Lung (tissue), 12 donors: ENCODE results near the gene SGTA. TPM values are rescaled to one million over a fixed set of nuclear protein-coding genes. Genes with fewer than 3 reads are reported as not detected.

Source experiments
- ATAC-seq: fragments of 200-7000 bp; cut with Tn5 transposase; one replicate; pipeline ENCODE4 v1.9.1; 2020; ENCODE audit warnings: moderate number of reproducible peaks; ENCODE audit not compliant: insufficient read depth, low FRiP score
- DNase-seq, 3 donors: peaks; one replicate each; pipeline ENCODE4 v3.0.0-alpha.2; 2013 to 2017
- H3K27ac ChIP-seq, 2 donors: one replicate each; pipeline ENCODE4 v1.5.1; 2013; ENCODE audit warnings: mild to moderate bottlenecking in 2 of 2, moderate library complexity in 2 of 2, control low read depth in 1 of 2, inconsistent platforms in 1 of 2, low read depth in 1 of 2, low read length in 1 of 2
- H3K27me3 ChIP-seq, 3 donors: one replicate each; pipeline ENCODE4 v1.5.1; 2013; ENCODE audit warnings: low read length in 2 of 3; ENCODE audit not compliant: control insufficient read depth in 3 of 3, insufficient read depth in 3 of 3
- H3K36me3 ChIP-seq, 4 donors: one replicate each; pipeline ENCODE4 v1.5.1; 2013; ENCODE audit warnings: low read length in 4 of 4, mild to moderate bottlenecking in 1 of 4, moderate library complexity in 1 of 4; ENCODE audit not compliant: control insufficient read depth in 4 of 4, insufficient read depth in 4 of 4
- H3K4me1 ChIP-seq, 5 donors: one replicate each; pipeline ENCODE4 v1.5.1; 2013; ENCODE audit warnings: low read length in 5 of 5, mild to moderate bottlenecking in 2 of 5, moderate library complexity in 1 of 5; ENCODE audit not compliant: control insufficient read depth in 5 of 5, insufficient read depth in 5 of 5
- H3K4me3 ChIP-seq: one replicate; pipeline ENCODE4 v1.5.1; 2013; ENCODE audit warnings: mild to moderate bottlenecking, control low read depth, moderate library complexity
- H3K9ac ChIP-seq, 2 donors: one replicate each; pipeline ENCODE4 v1.5.1; 2013; ENCODE audit warnings: low read length in 2 of 2, control low read depth in 1 of 2; ENCODE audit not compliant: insufficient read depth in 1 of 2
- H3K9me3 ChIP-seq, 4 donors: one replicate each; pipeline ENCODE4 v1.5.1; 2013; ENCODE audit warnings: low read length in 3 of 4, mild to moderate bottlenecking in 1 of 4, moderate library complexity in 1 of 4; ENCODE audit not compliant: control insufficient read depth in 4 of 4, insufficient read depth in 3 of 4
- WGBS, 2 donors: extraction: QIAGEN DNeasy Blood & Tissue Kit; methylation state at CpG; one replicate each; pipeline ENCODE4 v1.1.7; 2013; 5-methylcytosine and 5-hydroxymethylcytosine counted together
- polyA plus RNA-seq, 2 donors: library from polyadenylated mRNA; stranded (reverse); fragments of 200-250 nt; gene quantifications; one replicate each; pipeline ENCODE4 v1.2.1, GENCODE V29; 2013
- total RNA-seq, 2 donors: library from RNA; depleted of rRNA in 1 of 2; stranded (reverse); fragments of >200 nt in 1 of 2; gene quantifications; one replicate each; pipeline ENCODE4 v1.2.1, GENCODE V29; 2014 to 2021
- TF ChIP-seq, protein P1 (sequence below): IDR thresholded peaks from 2 replicates; pipeline ENCODE4 v1.5.1; 2012; ENCODE audit warnings: mild to moderate bottlenecking; ENCODE audit errors: control extremely low read depth, extremely low read depth
- donor health status: control.
- donor health status: control.
- donor health status: Bipolar disorder and iron deficiency.
- donor health status: healthy.
- donor health status: DM: yes; HTN: yes; CAD: no.

Gene SGTA
- total and polyA plus RNA-seq, 4 donors: 33.3 to 64.7 (median 51.9) TPM

DNA sequence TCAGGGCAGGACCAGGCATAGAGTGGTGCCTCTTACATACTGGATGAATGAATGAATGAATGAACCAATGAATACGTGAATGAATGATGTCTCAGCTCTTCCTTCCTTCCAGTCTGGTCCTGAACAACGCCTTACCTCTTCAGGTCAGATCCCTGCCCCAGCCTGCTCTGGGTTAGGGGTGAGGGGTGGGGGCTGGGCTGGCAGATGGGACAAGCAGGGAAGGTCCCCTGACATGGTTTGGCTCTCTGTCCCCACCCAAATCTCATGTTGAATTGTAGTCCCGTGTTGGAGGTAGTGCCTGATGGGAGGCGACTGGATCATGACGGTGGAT lies 71.2 kb downstream of the SGTA start:
- Histone ChIP-seq H3K27ac (no peak overlapping the region), H3K36me3 (no peaks in the 10 kb centered on the region), H3K9ac (no peak overlapping the region), H3K9me3 (peaks cover 0 to 12% (median under 1%) of the 10 kb centered on the region in 4 donors), H3K4me1 (peaks cover 0 to 3% (median 0%) of the 10 kb centered on the region in 5 donors), H3K27me3 (peaks cover 0 to 2% (median 0%) of the 10 kb centered on the region in 3 donors), H3K4me3 (no peak overlapping the region)
- WGBS, 2 donors: 83 to 84% methylated on average over 5 of the region's 5 CpGs
- no peak for ATAC-seq
- no peak for DNase-seq
- TF ChIP-seq, protein P1, sequence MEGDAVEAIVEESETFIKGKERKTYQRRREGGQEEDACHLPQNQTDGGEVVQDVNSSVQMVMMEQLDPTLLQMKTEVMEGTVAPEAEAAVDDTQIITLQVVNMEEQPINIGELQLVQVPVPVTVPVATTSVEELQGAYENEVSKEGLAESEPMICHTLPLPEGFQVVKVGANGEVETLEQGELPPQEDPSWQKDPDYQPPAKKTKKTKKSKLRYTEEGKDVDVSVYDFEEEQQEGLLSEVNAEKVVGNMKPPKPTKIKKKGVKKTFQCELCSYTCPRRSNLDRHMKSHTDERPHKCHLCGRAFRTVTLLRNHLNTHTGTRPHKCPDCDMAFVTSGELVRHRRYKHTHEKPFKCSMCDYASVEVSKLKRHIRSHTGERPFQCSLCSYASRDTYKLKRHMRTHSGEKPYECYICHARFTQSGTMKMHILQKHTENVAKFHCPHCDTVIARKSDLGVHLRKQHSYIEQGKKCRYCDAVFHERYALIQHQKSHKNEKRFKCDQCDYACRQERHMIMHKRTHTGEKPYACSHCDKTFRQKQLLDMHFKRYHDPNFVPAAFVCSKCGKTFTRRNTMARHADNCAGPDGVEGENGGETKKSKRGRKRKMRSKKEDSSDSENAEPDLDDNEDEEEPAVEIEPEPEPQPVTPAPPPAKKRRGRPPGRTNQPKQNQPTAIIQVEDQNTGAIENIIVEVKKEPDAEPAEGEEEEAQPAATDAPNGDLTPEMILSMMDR: no peak

DNA sequence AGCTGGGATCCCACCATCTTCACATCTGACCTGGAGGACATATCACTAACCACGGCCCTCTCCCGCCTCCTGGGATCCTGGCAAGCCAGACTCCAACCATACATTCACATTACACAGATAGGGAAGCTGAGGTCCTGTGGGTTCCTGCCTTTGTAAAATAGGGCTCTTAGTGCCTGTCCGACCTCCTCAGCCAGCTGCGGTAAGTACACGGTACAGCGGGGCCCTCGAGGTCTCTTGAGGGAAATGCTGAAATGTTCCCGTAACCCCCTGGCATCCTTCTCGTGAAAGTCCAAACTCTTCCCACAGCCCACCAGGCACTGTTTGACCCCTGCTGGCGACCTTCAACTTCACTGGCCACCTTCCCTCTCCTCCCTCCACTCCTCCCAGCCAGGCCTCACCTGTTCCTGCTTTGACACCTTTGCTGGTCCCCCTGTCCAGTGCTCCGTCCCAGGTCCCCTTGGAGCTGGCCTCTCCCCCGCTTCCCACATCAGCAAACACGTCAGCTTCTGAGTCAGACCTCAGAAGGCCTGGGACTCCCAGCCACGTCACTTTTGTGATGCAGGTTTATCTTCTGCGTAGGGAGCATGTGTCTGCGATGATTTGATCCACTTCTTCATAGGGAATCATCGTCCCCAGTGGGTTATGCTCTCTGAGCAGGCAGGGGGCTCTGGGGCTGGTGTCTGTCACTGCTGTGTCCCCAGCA lies 71.8 kb downstream of the SGTA start:
- WGBS, 2 donors: 53 to 60% methylated on average over 17 of the region's 17 CpGs
- no peak for ATAC-seq

DNA sequence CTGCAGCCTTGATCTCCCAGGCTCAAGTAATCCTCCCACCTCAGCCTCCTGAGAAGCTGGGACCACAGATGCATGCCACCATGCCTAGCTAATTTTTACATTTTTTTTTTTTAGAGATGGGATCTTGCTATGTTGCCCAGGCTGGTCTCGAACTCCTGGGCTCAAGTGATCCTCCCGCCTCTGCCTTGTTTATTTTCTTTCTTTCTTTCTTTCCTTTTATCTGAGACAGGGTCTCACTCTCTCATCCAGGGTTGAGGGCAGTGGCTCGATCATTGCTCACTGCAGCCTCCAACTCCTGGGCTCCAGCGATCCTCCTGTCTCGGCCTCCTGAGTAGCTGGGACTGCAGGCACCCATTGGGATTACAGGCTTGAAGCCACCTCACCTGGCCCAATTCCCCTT lies 76.8 kb downstream of the SGTA start:
- Histone ChIP-seq H3K4me1 (peaks cover 0 to 8% (median 0%) of the 10 kb centered on the region in 5 donors), H3K9ac (no peak overlapping the region), H3K36me3 (no peaks in the 10 kb centered on the region), H3K27me3 (peaks cover 0 to 14% (median 13%) of the 10 kb centered on the region in 3 donors), H3K27ac (no peak overlapping the region), H3K9me3 (no peaks in the 10 kb centered on the region), H3K4me3 (no peak overlapping the region)
- WGBS, 2 donors: 96 to 97% methylated on average over 5 of the region's 5 CpGs
- TF ChIP-seq, protein P1: no peak
- no peak for ATAC-seq
- DNase-seq: no peak

More for the DNA sequence above, 71.8 kb downstream of the SGTA start:
- TF ChIP-seq, protein P1: no peak
- Histone ChIP-seq H3K9ac (no peak overlapping the region), H3K4me1 (peaks cover 0 to 3% (median 0%) of the 10 kb centered on the region in 5 donors), H3K9me3 (peaks cover 0 to 12% (median under 1%) of the 10 kb centered on the region in 4 donors), H3K27me3 (peaks cover 0 to 2% (median 0%) of the 10 kb centered on the region in 3 donors), H3K4me3 (no peak overlapping the region), H3K27ac (no peak overlapping the region), H3K36me3 (no peaks in the 10 kb centered on the region)
- no peak for DNase-seq

Other genes starting within 250 kb of the SGTA start
- 1 to 10 TPM; 2.4 to 4.5 TPM for gene GNG7, start 80.6 kb downstream of the SGTA start, total RNA-seq
- 1 to 10 TPM; 1.6 to 3.1 TPM for gene GNG7, start 80.6 kb downstream of the SGTA start, polyA plus RNA-seq
- gene DIRAS1, start 61.9 kb downstream of the SGTA start, total RNA-seq: 1 to 10 TPM in 1 of 2 donors, under 1 TPM in 1; 0.37 to 1.2 TPM
- gene DIRAS1, start 61.9 kb downstream of the SGTA start, polyA plus RNA-seq: under 1 TPM; 0.42 to 0.73 TPM
- 10 to 100 TPM; 17.7 to 37.0 TPM for gene SLC39A3, start 43.3 kb downstream of the SGTA start, total RNA-seq
- 10 to 100 TPM; 47.1 to 51.2 TPM for gene SLC39A3, start 43.3 kb downstream of the SGTA start, polyA plus RNA-seq
- gene THOP1, start 2.2 kb upstream of the SGTA start, total RNA-seq: 10 to 100 TPM; 23.8 to 70.5 TPM
- 10 to 100 TPM; 58.7 to 71.9 TPM for gene THOP1, start 2.2 kb upstream of the SGTA start, polyA plus RNA-seq
- gene ZNF554, start 36.6 kb upstream of the SGTA start, total RNA-seq: 1 to 10 TPM; 5.0 to 8.8 TPM
- gene ZNF554, start 36.6 kb upstream of the SGTA start, polyA plus RNA-seq: 1 to 10 TPM; 1.1 to 3.1 TPM
- 1 to 10 TPM; 5.0 to 9.6 TPM for gene ZNF555, start 58.2 kb upstream of the SGTA start, total RNA-seq
- gene ZNF555, start 58.2 kb upstream of the SGTA start, polyA plus RNA-seq: 1 to 10 TPM; 1.6 to 2.1 TPM
- not detected for gene ZNF556, start 84.1 kb upstream of the SGTA start, total RNA-seq
- under 1 TPM; 0.02 to 0.09 TPM for gene ZNF556, start 84.1 kb upstream of the SGTA start, polyA plus RNA-seq
- gene ZNF57, start 117.7 kb upstream of the SGTA start, total RNA-seq: 1 to 10 TPM; 4.3 to 4.6 TPM
- gene ZNF57, start 117.7 kb upstream of the SGTA start, polyA plus RNA-seq: 1 to 10 TPM; 4.0 to 5.5 TPM
- gene ZNF77, start 161.7 kb upstream of the SGTA start, total RNA-seq: 1 to 10 TPM; 3.3 to 6.7 TPM
- 1 to 10 TPM; 3.0 to 3.2 TPM for gene ZNF77, start 161.7 kb upstream of the SGTA start, polyA plus RNA-seq
- gene TLE6, start 194.3 kb upstream of the SGTA start, total RNA-seq: 1 to 10 TPM; 6.3 to 8.8 TPM
- 1 to 10 TPM; 6.1 to 8.0 TPM for gene TLE6, start 194.3 kb upstream of the SGTA start, polyA plus RNA-seq
- gene TLE2, start 246.0 kb upstream of the SGTA start, total RNA-seq: 10 to 100 TPM; 39.8 to 47.1 TPM
- gene TLE2, start 246.0 kb upstream of the SGTA start, polyA plus RNA-seq: 10 to 100 TPM; 30.8 to 38.7 TPM